ENCODE data around the gene PRKCQ.

PRKCQ gene

DNA sequence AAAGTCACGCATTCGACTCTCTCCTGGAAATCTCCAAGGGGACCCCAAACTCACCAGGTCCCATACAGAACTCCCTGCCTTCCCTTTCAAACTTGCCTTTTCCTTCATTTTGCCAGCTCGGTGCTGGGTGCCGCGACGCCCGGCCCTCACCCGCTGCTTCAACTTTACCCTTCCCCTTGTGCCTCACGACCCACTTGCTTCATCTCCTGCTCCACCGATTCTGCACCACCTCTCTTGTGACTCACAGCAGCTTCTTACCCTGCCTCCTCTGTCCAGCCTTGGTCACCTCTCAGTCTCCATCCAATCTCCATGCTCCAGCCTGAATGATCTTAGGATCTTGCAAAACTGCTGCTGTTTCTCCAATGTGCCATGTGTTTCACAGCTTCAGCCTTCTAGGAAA, 59.9 kb downstream of the PRKCQ start:
- no peak for DNase-seq (ENCODE audit: low read depth in 1 of 2, low spot score in 1 of 2)
- TF ChIP-seq POLR2AphosphoS5 (IDR thresholded peaks at IDR 0.05; ENCODE audit: low read depth) (no peak), SPI1 (IDR thresholded peaks at IDR 0.05; ENCODE audit: borderline replicate concordance, low read depth) (no peak), GABPA (IDR thresholded peaks at IDR 0.05; ENCODE audit: low read depth) (no peak)
- TF ChIP-seq, protein P1, sequence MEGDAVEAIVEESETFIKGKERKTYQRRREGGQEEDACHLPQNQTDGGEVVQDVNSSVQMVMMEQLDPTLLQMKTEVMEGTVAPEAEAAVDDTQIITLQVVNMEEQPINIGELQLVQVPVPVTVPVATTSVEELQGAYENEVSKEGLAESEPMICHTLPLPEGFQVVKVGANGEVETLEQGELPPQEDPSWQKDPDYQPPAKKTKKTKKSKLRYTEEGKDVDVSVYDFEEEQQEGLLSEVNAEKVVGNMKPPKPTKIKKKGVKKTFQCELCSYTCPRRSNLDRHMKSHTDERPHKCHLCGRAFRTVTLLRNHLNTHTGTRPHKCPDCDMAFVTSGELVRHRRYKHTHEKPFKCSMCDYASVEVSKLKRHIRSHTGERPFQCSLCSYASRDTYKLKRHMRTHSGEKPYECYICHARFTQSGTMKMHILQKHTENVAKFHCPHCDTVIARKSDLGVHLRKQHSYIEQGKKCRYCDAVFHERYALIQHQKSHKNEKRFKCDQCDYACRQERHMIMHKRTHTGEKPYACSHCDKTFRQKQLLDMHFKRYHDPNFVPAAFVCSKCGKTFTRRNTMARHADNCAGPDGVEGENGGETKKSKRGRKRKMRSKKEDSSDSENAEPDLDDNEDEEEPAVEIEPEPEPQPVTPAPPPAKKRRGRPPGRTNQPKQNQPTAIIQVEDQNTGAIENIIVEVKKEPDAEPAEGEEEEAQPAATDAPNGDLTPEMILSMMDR (IDR thresholded peaks at IDR 0.05; ENCODE audit: insufficient read depth, low read length) = no peak
- TF ChIP-seq, protein P2, sequence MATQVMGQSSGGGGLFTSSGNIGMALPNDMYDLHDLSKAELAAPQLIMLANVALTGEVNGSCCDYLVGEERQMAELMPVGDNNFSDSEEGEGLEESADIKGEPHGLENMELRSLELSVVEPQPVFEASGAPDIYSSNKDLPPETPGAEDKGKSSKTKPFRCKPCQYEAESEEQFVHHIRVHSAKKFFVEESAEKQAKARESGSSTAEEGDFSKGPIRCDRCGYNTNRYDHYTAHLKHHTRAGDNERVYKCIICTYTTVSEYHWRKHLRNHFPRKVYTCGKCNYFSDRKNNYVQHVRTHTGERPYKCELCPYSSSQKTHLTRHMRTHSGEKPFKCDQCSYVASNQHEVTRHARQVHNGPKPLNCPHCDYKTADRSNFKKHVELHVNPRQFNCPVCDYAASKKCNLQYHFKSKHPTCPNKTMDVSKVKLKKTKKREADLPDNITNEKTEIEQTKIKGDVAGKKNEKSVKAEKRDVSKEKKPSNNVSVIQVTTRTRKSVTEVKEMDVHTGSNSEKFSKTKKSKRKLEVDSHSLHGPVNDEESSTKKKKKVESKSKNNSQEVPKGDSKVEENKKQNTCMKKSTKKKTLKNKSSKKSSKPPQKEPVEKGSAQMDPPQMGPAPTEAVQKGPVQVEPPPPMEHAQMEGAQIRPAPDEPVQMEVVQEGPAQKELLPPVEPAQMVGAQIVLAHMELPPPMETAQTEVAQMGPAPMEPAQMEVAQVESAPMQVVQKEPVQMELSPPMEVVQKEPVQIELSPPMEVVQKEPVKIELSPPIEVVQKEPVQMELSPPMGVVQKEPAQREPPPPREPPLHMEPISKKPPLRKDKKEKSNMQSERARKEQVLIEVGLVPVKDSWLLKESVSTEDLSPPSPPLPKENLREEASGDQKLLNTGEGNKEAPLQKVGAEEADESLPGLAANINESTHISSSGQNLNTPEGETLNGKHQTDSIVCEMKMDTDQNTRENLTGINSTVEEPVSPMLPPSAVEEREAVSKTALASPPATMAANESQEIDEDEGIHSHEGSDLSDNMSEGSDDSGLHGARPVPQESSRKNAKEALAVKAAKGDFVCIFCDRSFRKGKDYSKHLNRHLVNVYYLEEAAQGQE (IDR thresholded peaks at IDR 0.05; ENCODE audit: insufficient replicate concordance, low read depth) = no peak
- Histone ChIP-seq H3K27me3 (ENCODE audit: insufficient read depth, poor library complexity, severe bottlenecking) (no peaks in the 10 kb centered on the region), H3K27ac (replicated peaks) (no peak overlapping the region), H3K4me3 (replicated peaks; ENCODE audit: insufficient read depth, low read length) (no peak overlapping the region)

DNA sequence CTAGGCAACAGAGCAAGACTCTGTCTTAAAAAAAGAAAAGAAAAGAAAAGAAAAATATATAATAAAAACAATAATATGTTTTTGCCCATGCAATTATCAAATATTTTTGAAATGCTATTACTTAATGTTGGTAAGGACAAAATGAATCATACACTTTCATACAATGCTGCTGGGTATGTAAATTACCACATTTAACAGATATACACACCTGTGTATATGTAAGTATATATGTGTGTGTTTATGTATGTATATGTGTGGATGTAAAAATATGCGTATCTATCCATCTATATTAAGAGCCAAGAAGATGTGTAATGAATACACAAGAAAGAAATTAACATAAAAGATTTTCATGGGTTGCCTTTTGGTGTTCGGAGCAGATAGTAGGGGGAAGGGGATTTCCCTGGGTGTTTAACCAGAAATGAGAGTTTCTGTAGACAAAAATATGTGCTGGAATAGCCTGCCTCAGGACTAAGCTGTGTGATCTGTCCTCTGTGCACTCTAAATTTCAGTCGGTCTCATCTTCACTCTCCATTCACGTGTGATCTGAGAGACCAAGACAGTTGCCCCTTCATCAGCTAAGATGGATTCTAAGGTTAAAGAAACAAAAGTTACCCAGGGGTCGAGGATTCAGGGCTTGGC, 61.2 kb downstream of the PRKCQ start:
- TF ChIP-seq POLR2AphosphoS5 (IDR thresholded peaks at IDR 0.05; ENCODE audit: low read depth) (no peak), GABPA (IDR thresholded peaks at IDR 0.05; ENCODE audit: low read depth) (no peak), SPI1 (IDR thresholded peaks at IDR 0.05; ENCODE audit: borderline replicate concordance, low read depth) (no peak)
- TF ChIP-seq, protein P2 (IDR thresholded peaks at IDR 0.05; ENCODE audit: insufficient replicate concordance, low read depth) = no peak
- TF ChIP-seq, protein P1 (IDR thresholded peaks at IDR 0.05; ENCODE audit: insufficient read depth, low read length) = no peak
- no peak for DNase-seq (ENCODE audit: low read depth in 1 of 2, low spot score in 1 of 2)

DNA sequence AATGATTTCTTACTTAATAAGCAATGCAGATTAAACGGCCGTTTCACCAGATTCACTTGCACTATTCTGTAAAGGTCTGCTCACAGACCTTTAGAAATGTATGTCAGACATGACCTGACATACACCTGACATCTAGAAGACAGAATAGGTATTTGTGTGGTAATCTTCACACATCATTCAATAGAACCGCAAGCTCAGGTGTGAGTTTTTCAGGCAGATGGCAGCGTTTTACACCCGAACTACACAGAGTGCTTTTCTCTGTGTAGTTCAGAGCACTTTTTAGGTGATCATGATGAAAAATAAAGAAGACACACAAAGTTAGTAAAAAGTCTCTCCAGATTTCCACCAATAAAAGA, 63.2 kb downstream of the PRKCQ start:
- TF ChIP-seq SPI1 (IDR thresholded peaks at IDR 0.05; ENCODE audit: borderline replicate concordance, low read depth) (no peak), POLR2AphosphoS5 (IDR thresholded peaks at IDR 0.05; ENCODE audit: low read depth) (no peak), GABPA (IDR thresholded peaks at IDR 0.05; ENCODE audit: low read depth) (no peak)
- TF ChIP-seq, protein P2 (IDR thresholded peaks at IDR 0.05; ENCODE audit: insufficient replicate concordance, low read depth) = no peak
- TF ChIP-seq, protein P1 (IDR thresholded peaks at IDR 0.05; ENCODE audit: insufficient read depth, low read length) = no peak
- Histone ChIP-seq H3K27ac (replicated peaks) (no peak overlapping the region), H3K27me3 (ENCODE audit: insufficient read depth, poor library complexity, severe bottlenecking) (no peaks in the 10 kb centered on the region), H3K4me3 (replicated peaks; ENCODE audit: insufficient read depth, low read length) (no peak overlapping the region)
- no peak for DNase-seq (ENCODE audit: low read depth in 1 of 2, low spot score in 1 of 2)

More for the DNA sequence above, 61.2 kb downstream of the PRKCQ start:
- Histone ChIP-seq H3K27me3 (ENCODE audit: insufficient read depth, poor library complexity, severe bottlenecking) (no peaks in the 10 kb centered on the region), H3K27ac (replicated peaks) (no peak overlapping the region), H3K4me3 (replicated peaks; ENCODE audit: insufficient read depth, low read length) (no peak overlapping the region)

Measured in HL-60 (cell line).